DMS79 (cell line): ENCODE data around the gene S100A7A.

ENCODE experiments used
- DNase-seq: peaks from one replicate; lab custom pipeline; 2025; lab: John Stamatoyannopoulos, UW

S100A7A gene

DNA sequence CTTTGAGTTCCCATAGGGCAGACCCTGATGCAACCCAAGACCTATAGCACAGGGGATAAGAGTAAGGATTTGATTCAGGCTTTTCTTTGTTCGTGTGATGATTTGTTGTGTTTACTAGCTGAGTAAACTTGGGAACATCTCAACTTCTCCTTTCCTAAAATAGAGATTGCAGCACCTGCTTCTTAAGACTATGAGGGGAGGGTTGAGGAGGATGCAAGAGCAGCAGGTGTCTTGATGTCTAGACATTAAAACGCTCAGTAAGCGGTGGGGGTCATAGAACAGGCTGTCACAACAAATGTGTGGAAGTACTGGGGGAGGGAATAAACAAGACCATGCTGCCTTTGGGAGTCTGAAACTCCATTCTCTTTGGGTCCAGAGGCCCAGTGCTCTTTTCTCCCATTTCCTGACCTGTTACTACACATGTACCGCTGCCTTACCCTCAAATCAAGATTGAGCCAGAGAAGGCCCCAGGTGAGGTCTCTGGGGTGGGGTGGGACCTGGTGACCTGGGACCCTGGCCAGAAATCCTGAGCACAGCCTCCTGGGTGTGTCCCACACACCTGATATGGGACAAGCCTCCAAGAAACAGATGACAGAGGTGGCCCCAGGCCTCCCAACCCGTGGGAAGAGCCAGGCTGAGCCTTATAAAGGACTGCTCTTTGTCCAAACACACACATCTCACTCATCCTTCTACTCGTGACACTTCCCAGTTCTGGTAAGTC is at the start of gene S100A7A:
Gene S100A7A, plus strand, starts transcription at position 671 of the 721 bp plus-strand sequence. CDS start 1,563 bp downstream, outside the sequence.
- DNase-seq: no peak

GRCh38 chr1:153367090-153367489 is 49.2 kb upstream of the S100A7A start:
- DNase-seq: no peak

DNA sequence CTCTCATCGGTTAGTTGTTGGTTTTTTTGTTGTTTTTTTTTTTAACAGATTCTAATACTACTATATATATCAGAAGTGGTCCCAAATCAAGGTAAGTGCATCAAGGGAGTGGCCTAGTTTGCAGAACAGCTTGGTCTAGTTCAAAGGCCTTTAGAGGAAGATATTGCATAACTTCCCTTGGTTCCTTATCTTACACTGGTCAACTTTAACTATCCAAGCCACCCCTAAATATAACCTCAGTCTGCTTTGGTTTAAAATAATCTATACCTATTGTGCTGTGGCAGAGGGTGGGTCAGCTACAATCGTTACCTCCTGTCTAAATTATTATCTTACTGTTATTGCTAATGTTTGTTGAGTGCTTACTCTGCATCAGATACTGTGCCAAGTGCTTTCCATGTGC is 47.8 kb upstream of the S100A7A start:
- no peak for DNase-seq

- DNase-seq: no peak
Observed at GRCh38 chr1:153370146-153370545, 46.2 kb upstream of the S100A7A start.

GRCh38 chr1:153371231-153371630 is 45.1 kb upstream of the S100A7A start:
- DNase-seq: no peak

DNA sequence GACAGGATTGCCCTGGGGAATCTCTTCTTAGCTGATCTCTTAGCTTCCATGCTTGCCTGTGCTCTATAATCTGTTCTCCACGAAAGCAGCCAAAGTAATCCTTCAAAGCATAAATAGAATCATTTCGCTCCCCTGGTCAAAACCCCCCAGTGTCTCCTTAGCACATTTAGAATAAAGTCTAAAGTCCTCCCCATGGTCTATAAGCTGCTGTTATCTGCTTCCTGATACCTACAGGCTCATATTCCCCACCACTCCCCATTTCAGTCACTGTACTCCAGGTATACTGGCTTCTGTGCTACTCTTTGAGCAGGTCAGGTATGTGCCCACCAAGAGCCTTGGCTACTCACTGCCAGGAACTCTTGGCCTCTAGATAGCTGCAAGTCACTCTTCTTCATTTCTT is 43.7 kb upstream of the S100A7A start:
- DNase-seq: no peak

GRCh38 chr1:153374071-153374470 is 42.2 kb upstream of the S100A7A start:
- DNase-seq: no peak

DNA sequence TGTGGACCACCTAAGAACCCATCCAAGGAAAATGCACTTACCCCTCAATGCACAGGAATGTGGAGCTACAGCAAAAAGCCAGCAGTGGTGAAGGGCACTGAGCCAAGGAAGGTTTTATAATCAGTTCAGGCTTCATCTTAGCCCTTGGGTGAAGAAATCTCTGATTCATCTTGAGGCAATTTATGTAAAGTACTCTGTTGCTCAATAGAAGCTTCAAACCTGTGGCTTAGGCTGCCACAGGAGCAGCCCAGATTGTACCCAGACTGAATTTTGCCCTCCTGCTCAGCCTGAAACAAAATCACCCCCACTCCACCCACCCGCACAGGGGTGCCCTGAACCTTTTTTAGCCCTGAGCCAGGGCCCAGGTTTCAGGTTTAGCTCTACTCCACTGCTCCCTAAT is 40.8 kb upstream of the S100A7A start, which contains the start of gene S100A12:
Gene S100A12, minus strand, starts transcription at position 111 of the 400 bp plus-strand sequence. CDS start 1,029 bp downstream, outside the sequence.
- DNase-seq: no peak

GRCh38 chr1:153379591-153379990 is 36.7 kb upstream of the S100A7A start:
- no peak for DNase-seq

DNA sequence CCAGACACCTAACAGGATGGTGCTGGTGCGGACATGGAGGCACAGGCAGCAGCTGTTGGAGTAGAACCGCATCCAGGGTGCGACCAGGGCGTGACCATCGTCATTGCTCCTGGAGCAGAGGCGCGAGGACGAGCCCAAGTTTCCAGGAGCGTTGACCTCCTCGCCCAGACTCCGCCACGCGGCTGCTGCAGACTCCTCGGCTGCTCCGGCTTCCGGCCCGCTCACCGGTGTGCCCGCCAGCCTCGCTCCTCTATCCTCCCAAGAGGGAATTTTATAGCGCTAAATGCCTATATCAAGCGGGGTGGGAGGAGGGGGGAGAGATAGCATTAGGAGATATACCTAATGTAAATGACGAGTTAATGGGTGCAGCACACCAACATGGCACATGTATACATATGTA is 35.6 kb upstream of the S100A7A start:
- DNase-seq: no peak

GRCh38 chr1:153384958-153385580 is 31.3 kb upstream of the S100A7A start:
- no peak for DNase-seq

DNA sequence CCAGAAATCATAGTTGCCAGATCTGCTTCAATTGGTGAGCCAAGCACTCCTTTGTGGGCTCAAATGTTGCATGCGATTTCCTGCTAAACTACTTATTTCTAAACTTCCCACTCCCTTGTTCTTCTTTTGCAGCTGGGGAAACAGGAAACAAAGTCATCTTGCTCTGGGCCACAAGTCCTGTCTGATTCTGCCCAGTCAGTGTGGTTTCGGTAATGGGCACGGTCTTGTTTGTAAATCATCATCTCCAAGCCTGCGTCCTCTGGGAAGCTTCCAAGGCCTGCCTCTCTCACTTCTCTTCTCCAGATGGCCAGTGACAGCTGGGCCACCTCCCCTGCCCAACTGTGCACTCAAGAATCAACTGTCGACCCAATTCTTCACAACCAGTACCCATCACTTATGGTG is 29.8 kb upstream of the S100A7A start:
- DNase-seq: no peak

DNA sequence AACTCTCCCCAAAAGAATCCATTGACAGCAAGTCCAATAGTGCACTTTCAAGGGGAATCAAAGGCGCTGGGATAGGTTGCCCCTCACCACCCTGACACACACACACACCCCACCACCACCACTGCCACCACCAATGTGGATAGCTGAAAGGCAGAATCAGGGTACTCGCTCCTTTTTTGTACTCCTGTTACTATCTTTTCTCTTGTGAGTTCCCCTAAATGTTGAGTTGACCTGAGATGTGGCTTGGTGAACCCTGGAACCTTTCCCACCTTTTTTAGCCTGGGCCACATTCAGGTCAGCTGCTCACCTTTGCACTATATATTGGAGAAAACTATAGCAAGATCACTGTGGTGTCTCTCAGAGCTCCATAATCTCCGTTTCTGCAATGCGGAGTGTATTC is 29.3 kb upstream of the S100A7A start:
- DNase-seq: no peak

DNA sequence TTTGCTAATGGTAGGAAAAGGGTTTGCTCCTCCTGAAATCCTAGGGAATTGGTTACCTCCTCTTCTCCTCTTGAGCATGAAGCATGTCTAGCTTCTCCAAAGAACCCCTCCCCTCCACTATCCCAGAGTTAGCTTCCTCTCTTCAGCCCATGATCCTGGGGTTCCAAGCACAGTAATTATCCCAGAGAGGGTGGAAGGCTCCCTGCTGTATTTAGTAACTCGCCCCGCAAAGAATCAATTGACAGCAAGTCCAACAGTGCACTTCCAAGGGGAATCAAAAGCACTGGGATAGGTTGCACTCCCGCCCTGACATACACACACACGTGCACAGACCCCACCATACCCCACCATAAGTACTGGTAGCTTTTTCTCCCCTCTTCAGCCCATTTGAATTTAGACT is 28.5 kb upstream of the S100A7A start:
- DNase-seq: no peak

GRCh38 chr1:153389401-153389800 is 26.9 kb upstream of the S100A7A start:
- DNase-seq: no peak

DNA sequence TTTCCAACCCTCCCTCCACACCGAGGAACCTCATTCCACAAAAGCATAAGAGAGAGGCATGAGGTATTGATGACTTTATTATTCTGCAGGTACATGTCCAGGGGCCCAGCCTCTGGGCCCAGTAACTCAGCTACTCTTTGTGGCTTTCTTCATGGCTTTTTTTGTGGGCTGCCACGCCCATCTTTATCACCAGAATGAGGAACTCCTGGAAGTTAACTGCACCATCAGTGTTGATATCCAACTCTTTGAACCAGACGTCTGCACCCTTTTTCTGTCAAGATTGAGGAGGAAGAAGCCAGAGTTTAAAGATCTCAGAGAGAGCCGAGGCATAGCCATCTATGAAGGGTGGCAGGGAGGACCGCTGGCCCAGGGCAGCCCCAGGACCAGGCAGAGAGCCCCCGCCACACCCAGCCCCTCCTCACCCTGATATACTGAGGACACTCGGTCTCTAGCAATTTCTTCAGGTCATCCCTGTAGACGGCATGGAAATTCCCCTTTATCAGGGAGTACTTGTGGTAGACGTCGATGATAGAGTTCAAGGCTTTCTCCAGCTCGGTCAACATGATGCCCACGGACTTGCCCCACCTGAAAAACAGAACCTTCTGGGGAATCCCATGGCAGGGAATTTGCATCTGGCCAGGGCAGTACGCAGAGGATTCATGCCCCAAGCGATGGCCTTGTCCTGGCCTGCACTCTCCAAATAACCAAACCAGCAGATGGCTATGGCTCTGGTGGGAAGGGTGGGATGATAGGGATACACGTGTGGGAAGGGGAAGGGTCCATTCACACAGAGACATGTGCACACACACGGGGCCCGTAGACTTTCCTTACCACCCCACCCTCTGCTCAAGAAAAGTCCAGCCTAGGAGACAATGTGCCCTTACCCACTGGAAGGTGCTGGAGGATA is 26.1 kb upstream of the S100A7A start:
- no peak for DNase-seq

- DNase-seq: no peak
Observed at GRCh38 chr1:153390938-153391710, 25.2 kb upstream of the S100A7A start, which contains the start of gene S100A8. TSS of gene S100A8 (minus strand) at chr1:153391073. CDS start at chr1:153390535, 538 bp downstream.

- DNase-seq: no peak
Observed at GRCh38 chr1:153392258-153392657, 24.1 kb upstream of the S100A7A start.

DNA sequence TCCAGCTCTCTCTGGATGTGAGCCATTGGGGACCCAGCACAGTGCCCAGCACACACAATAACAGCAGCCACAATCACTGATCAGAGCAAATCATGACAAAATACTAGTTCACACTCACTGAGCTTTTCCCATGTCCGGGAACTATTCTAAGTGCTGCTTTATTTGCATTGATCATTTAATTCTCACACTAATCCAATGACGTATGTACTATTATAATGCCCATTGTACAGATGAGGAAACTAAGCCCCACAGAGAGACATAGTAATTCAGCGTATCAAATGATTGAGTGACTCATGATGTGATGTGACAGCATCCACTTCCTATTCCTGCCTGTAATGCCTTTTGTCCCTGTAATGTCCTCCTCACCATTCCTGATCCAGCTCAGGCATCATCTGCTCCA is 23.5 kb upstream of the S100A7A start:
- DNase-seq: no peak

- DNase-seq: no peak
Observed at GRCh38 chr1:153393926-153394325, 22.4 kb upstream of the S100A7A start.

DNA sequence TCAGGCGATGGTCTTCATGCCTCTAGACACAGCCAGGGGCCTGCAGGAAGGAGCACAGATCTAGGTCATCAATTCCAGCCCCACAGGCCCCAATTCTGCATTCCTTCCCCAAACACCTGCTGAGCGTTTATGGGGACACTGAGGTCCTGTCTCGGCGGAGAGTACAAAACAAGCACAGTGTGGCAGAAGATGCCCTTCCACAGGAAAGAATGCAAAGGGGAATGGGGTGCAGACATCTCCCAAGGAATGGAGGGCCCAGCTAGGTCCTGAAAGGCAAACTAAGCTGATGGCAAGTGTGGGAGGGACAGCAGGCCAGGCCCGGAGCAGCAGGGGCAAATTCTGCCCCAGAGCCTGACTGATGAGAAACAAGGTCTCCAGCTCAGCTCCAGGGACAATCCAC is 21.9 kb upstream of the S100A7A start:
- DNase-seq: no peak
